Measurements from ENCODE around the gene MED15.
"Not testable (repeated sequence)": the region's sequence is repeated elsewhere in the genome, so short reads cannot be mapped to it uniquely, and the experiment has no call there.

MED15 gene

DNA sequence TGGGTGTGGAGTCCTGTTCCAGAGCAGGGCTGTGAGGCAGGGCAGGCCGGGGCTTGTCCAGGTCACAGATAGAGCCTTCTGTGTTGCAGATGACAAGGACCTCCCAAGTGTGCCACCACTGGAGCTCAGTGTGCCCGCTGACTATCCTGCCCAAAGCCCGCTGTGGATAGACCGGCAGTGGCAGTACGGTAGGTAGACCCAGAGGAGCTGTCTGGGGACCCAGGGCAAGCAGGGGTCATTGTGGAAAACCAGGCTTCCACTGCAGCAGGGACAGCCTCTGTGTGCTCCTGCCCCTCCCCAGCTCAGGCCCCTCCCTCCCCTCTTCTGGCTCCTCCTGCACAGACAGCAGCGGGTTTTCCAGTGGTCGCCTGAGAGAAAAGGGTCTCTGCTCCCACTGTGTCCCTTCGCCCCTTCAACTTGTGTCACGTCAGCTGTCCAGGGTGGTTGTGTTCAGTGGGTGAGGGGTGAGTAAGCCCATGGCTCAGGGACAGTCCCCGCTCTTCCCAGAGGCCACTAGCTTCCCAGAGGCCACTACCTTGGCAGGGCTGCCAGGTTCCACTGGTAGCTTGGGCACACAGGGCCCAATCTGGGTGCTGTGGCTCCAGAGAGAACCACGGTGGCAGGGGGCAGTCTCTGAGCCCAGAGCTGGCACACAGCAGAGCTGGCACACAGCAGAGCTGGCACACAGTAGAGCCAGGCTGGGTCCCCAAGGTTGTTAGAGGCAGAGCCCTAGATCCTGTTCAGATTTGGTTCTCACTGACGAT is 78.4 kb downstream of the MED15 start:
- DNase-seq, result no peak

DNA sequence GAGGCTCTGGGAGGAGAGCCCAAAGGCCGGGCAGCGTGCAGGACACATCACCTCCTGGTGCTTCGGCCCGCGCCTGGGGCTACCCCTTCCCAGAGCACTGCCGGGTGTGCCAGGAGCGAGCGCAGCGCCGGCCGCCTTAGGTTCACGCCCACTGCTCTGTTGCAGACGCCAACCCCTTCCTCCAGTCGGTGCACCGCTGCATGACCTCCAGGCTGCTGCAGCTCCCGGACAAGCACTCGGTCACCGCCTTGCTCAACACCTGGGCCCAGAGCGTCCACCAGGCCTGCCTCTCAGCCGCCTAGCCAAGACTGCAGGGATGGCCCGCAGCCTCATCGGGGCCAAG is 79.0 kb downstream of the MED15 start:
- DNase-seq, result no peak

DNA sequence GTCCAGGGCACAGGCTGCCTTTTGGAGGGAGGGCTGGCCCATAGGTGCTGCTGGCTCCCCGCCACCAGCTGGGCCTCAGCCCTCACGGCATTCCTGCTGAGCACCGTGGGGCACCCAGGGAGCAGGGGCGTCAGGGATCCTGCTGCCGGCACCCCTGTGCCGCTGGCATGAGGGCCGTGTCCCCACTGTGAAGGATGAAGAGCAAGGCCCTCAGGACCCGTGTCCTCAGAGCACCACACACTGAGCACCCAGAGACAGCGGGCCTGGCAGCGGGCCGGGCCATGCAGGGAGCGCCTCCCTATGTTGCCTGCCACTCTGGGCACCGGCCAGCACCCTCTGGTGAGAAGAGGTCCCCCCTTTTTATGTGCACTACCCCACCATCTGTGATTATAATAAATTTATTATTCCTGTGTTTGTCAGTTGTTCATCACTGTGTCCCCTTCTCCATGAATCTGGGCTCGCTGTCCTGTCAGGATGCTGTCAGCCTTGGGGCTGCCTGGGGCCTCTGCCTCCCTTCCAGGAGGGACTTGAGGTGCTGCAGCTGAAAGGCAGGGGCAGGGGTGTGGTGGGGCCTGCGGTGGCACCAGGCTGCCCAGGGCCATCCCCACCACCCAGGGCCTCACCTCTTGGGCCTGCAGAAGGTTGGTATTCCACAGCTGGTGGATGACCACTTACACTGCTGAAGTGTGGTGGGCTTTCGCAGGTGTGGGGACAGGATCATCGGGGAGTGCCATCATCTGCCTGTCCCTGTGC is 80.0 kb downstream of the MED15 start:
- no peak for DNase-seq

DNA sequence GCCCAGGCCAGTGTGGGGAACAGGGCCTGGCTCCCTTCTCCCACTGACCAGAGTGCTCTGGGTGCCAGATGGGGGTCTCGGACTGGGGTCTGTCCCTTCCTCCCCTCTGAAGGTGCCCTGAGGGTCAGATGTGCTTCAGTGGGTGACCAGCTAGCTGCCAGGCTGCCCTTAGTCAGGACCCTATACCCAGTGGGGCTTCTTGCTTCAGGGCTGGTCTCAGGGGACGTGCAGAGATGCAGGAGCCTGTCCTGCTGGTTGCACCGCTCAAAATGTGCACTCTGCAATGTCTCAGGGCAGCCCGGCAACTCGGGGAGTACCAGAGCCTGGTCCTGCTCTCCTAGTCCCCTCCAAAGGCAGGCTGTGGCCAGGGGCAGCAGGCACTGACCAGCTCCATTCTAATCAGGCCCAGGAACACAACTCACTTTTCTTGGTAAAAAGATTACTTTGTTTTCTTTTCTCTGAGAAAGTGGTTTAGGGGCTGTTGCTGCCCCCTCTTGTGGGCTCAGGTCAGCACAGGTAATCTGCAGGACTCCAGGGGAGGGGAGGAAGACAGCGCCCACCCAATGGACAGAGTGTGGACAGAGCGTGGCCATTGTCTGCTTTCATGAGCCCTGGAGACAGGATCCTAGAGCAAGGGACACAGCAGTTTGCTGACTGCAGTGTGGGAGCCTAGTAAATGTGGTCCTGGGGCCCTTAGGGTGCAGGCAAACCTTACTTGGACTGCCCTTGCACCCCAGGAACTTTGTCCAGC is 80.9 kb downstream of the MED15 start:
- DNase-seq, result no peak

DNA sequence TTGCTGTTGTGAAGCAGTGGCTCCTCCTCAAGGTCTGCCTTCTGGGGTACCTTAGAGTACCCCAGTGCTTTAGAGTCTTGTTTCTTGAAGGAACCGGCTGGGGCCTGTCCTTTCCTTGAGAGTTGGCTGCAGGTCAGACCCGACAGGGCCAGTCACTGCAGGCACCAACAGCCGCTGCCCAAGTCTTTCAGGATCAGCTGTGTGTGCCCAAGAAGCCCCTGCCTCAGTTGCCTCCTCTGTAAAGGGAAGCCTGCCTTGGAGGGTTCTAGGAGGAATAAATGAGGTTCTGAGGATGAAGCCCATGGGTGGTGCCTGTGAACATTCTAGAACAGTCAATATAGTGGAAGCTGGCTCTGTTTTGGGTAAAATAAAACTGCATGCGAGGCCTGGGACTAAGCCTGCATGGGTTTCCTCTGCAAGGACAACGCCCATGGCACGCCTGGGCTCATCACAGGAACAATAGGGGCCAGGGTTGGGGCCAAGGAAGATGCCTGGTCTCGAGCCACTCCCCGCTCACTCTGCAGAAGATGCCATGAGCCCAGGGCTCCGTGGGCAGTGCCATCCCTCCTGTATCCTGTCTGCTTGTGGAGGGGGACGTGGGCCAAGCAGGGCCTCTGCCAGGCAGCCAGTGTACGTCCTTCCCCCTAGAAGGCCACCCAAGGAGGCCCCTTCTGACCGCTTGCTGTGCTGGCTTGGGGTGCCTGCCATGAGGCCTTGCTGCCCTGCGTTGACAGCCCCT is 81.6 kb downstream of the MED15 start:
- DNase-seq, result no peak

DNA sequence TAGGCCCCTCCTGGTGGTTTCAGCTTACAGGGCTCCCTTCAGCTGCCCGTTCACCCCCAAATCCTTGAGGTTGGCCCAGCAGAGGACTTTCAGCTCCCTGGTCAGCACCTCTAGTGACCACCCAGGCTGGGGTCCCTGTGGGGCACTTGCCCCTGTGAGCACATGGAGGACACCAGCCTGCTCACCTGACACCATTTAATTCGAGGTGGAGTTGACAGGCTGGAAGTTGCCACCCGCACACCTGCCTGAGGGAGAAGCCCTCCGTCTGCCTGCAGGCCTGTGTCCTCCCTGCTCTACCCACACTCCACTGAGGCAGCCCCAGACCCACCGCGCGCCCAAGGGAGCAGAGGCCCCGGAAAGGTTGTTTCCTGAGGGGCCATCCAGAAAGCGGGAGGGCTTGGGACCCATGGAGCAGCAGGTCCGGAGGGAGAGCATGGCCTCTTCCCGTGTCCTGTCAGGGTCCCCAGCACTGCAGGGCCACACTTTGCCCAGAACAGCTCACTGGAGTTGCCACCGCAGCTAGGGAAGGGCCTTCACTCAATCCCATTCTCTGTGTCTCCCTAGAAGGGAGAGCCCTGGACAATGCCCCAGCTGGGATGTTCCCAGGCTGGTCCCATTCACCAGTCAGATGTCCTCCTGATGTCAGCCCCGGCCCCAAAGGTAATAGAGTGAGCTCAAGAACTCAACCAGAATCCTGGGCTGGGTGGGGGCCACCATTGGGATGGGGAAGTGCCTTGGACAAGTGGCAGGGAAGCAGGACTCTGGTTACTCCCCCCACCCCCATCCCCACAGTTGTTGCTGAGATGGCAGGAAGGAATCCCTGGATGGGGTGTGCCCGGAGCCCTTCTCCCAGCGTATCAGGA is 82.4 kb downstream of the MED15 start:
- no peak for DNase-seq

DNA sequence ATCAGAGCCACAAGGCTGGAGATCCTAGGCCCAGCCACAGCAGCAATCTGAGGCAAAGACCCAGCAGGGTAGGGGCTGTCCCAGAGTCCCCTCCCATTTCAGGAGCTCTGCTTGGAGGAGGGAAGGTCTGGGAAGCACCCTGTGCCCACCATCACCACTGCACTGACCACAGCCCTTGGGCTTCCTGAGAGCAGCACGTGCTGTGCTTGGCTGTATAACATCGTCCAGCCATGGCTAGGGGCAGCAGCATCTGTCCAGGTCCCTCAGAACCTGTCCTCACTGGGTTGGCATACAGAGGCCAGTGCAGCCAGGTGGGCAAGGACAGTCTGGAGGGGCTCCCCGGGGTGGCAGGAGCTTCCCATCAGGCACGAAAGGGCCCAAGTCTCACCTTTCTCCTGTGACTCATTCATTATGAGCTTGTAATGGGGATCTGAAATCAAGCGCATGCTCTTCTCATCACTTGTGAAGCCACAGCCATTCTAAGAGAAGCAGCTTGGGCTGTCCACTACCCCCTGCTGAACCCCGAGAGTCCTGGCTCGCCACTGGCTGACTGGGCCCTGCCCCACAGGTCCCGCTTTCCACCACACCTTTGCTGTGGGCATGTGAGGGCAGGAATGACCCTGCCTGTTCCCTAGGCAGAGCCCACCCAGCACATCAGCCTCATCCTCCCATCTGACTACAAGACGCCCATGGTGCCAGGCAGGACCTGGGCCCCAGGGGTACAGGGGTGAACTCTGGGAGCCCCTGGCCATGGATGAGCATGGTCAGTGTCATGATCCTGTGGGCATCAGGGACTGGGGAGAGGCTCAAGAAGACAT is 83.3 kb downstream of the MED15 start:
- no peak for DNase-seq

DNA sequence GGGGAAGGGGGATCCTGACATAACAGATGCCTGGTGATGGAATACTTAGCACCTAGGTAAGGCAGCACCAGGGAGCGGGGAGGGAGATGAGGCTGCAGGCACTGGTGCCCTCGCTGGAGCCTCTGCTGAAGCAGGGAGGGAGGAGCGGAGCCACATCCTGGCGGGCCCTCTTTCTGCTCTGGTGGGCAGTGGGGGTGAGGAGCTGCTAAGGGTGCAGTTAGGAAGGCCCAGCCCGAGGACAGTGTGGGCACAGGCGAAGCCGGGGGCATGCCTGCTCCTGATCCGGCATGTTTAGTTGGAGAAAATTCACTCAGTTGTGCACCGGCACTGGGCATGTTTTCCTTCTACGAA is 83.9 kb downstream of the MED15 start:
- no peak for DNase-seq

DNA sequence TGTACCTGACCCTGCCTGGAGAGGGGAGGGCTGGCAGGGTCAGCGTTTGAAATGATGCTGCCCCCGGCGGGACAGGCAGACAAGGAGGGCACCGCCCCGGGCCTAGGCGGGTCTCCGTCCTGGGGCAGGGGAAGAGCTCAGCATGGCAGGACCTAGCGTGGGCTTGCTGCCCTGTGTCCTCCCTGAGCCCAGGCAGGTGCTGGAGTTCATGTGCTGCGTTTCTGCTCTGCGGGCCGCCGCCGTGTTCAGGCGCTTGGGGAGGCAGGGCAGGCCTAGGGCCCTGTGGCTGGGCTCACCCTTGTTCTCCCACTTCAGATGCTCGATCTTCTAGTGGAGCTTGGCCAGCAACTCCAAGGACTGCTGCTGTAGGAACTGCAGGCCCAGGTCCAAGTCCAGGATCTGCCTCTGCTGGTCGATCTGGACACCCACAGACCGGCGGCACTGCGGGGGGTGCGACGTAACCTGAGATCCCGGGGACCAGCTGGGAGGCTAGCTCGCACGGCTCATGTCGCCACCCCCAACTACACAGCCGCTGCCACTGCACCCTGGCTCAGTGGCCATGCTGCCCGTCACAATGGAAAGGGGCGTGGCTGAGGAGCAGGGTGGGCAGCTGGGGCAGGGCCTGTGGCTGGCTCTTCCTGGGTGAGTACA is 84.4 kb downstream of the MED15 start:
- DNase-seq, result no peak

DNA sequence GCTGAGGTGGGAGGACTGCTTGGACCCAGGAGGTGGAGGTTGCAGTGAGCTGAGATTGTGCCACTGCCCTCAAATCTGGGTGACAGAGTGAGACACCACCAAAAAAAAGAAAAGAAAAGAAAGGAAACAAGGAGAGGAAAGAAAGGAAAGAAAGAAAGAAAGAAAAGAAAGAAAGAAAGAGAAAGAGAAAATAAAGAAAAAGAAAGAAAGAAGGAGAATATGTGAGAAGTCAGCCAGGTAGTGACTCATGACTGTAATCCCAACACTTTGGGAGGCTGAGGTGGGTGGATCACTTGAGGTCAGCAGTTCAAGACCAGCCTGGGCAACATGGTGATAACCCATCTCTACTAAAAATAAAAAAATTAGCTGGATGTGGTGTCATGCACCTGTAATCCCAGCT is 86.6 kb downstream of the MED15 start:
- DNase-seq, result not testable (repeated sequence)

DNA sequence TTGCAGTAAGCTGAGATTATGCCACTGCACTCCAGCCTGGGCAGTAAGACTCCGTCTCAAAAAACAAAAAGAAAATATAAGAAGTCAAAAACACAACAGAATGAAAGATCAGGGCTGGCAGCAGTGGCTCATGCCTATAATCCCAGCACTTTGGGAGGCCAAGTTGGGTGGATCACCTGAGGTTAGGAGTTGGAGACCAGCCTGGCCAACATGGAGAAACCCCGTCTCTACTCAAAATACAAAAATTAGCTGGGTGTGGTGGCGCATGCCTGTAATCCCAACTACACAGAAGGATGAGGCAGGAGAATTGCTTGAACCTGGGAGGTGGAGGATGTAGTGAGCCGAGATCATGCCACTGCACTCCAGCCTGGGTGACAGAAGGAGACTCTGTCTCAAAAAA is 87.1 kb downstream of the MED15 start:
- DNase-seq, result not testable (repeated sequence)

DNA sequence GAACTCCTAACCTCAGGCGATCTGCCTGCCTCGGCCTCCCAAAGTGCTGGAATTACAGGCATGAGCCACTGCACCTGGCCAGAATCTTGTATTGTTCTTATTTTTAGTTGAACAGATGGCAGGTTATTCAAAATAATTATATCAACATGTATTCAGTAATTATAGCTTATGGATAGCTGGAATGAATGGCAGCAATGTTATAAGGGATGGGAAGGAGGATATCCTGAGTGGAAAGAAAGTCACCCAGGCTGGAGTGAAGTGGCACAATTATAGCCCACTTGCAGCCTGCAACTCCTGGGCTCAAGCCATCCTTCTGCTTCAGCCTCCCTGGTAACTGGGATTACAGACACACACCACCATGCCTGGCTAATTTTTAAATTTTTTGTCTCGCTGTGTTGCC is 88.1 kb downstream of the MED15 start:
- DNase-seq, result no peak

DNA sequence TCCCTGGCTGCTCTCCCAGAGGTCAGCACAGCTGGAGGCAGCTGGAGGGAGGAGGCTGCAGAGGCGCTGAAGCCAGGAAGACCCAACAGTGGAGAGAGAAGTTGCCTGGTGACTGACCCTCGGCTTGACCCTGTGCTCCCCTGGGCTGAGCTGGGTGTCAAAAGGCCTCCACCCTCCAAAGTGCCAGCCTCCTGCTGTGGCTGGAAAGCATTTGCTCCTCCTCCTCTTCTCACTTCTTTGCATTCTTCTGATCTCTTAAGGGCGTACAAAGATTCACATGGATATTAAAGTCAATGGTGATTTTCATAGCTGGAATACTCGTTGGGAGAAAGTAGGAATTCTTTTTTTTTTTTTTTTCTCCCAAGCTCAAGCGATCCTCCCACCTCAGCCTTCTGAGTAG is 91.7 kb downstream of the MED15 start:
- no peak for DNase-seq

DNA sequence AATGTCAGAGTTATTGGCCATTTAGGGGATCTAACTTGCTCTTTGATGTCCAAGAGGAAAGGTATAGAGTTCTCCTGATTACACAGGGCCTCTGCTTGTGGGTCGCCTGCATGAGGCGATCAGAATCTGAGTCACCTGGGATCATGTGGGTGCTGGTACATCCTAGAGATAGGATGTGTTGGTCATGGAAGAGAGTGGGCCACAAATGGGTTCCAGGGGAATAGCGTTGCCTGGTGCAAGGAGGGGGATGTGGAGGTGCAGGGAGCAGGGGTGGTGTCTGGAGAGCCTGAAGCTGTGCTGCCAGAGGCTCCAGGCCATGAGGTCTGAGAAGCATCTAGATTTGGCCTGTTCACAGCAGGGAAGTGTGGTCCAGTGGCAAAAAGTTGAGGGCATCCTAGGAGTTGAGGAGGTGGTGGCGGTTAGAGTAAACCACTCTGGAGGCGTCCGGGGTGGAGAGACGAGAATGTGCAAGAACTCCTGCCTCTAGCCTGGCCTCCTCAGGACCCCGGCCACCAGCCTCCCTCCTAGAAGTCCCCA is 92.8 kb downstream of the MED15 start:
- DNase-seq, result no peak

DNA sequence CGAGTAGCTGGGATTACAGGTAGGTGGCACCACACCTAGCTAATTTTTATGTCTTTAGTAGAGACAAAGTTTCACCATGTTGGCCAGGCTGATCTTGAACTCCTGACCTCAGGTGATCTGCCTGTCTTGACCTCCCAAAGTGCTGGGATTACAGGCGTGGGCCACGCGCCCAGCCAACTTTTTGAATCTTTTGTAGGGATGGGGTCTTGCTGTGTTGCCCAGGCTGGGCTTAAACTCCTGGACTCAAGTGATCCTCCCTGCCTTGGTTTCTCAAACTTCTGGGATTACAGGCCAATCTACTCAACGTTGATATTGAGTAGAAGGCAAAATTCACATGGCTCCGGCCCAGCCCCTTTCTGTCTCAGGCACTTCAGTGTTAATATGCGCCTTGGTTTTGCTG is 93.9 kb downstream of the MED15 start:
- DNase-seq, result no peak

DNA sequence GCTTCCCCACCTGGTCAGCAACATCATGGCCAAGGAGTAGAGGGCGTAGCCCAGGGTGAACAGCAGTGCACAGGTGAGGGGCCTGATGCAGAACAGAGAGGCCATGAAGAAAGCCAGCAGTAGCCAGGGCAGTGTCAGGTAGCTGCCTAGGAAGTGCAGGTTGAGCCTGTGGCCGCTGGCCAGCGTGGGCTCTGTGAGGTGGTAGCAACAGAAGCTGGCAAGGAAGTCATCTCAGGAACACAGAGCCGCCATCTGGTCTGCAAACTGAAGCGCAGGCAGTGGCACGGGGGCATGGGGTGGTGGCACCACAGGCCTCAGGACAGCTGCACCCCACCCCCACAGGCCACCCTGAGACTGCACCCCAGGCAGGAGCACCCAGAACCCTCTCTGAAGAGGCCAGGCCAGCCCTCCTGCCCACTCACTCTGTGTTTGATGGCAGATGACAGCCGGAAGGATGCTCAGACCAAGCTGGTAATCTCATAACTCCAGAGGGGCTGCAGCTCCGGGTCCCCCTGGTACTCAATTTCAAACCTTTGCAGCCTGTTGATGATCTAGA is 95.3 kb downstream of the MED15 start:
- DNase-seq, result no peak

DNA sequence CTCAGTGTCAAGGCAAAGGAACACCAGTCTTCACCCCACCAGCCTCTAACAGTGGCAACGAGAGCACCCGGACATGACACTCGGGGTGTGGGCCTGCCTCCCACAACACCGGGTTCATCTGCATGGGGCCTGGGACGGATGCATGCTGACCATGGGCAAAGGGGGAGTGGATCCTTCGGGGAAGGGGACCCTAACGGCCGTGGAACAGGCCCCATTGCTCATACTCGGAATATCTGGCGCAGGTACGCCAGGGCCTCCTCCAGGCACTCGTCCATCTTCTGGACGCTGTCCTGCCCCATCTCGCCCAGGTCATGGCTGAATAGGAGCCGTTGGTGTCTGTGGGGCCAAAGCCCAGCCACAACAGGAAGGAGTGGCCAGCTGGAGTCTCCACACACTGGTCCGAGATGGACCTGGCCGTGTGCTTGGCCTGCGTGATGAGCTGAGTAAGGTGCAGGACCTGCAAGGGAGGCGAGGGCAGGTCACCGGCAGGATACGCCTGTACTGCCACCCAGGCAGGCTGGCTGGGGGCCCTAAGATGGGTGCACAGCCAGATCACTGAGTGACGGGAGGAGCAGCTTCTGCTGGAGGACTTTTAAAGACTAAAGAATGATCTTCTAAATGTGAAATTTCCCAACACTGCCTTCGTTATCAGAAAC is 96.8 kb downstream of the MED15 start:
- DNase-seq, result no peak

DNA sequence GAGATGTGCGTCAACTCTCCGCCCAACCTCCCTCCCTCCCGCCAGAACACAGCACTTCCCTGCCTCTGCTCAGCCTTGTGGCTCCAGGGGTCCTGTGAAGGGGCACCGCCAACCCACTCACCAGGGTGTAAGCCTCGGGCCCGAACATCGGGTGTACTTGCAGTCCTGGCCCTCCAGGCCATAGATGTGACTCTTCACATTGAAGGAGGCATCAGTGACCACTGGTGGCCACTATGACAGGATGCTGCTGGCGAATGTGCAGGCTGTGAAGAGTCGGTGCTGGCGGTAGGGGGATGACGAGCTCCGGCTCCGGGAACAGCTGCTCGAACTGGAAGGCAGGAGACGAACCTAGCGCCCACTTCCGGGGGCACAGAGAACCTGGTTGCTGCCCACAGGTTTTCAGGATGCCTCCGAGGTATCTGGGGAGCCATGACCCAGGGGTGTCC is 97.4 kb downstream of the MED15 start:
- no peak for DNase-seq

DNA sequence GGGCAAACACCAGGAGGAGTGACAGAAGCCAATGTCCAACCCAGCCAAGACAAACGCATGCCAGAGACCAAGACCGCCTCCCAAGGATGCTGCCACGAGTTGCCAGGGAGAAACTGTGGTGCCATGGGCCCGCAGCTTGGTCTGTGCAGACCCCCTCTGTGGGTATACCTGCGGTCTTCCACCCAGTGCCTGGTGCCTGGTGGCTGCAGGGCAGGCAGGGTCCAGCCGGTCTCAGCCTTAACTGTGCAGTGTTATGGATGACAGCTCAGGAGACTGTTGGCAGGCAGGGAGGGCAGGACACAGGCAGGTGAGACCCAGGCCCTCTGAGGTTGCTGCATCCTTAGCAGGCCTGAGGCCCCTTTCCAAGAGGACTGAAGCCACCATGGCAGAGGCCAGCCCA is 97.9 kb downstream of the MED15 start:
- no peak for DNase-seq

Data from eye (tissue), 1 donor.